ENCODE measurements around the gene SHF.
A peak's percentile ranks its signal among the peaks of the same experiment; 100 is the strongest.

Gene SHF

GRCh38 chr15:45180201-45180600 lies 7.6 kb downstream of the SHF start:
- no peak for TF ChIP-seq CTCF (IDR thresholded peaks at IDR 0.05; ENCODE audit: control insufficient read depth, insufficient read depth, low read depth, low read length, missing control alignments)
- no peak overlapping the region for H3K4me3 ChIP-seq (ENCODE audit: control insufficient read depth, low read depth, low read length)
- no peak for DNase-seq (ENCODE audit: low read depth)

GRCh38 chr15:45179221-45179985 lies 8.4 kb downstream of the SHF start:
- TF ChIP-seq CTCF (IDR thresholded peaks at IDR 0.05; ENCODE audit: control insufficient read depth, insufficient read depth, low read depth, low read length, missing control alignments) = peak; percentile 56
- no peak for DNase-seq (ENCODE audit: low read depth)
- no peak overlapping the region for H3K4me3 ChIP-seq (ENCODE audit: control insufficient read depth, low read depth, low read length)

GRCh38 chr15:45177285-45177684 lies 10.5 kb downstream of the SHF start:
- no peak for DNase-seq (ENCODE audit: low read depth)
- TF ChIP-seq CTCF (IDR thresholded peaks at IDR 0.05; ENCODE audit: control insufficient read depth, insufficient read depth, low read depth, low read length, missing control alignments) = no peak
- H3K4me3 ChIP-seq (ENCODE audit: control insufficient read depth, low read depth, low read length) = no peak overlapping the region

- no peak for DNase-seq (ENCODE audit: low read depth)
- no peak for TF ChIP-seq CTCF (IDR thresholded peaks at IDR 0.05; ENCODE audit: control insufficient read depth, insufficient read depth, low read depth, low read length, missing control alignments)
- H3K4me3 ChIP-seq (ENCODE audit: control insufficient read depth, low read depth, low read length) = no peak overlapping the region
Measured at GRCh38 chr15:45174577-45174976, 13.2 kb downstream of the SHF start.

- TF ChIP-seq CTCF (IDR thresholded peaks at IDR 0.05; ENCODE audit: control insufficient read depth, insufficient read depth, low read depth, low read length, missing control alignments) = no peak
- DNase-seq (ENCODE audit: low read depth) = no peak
- H3K4me3 ChIP-seq (ENCODE audit: control insufficient read depth, low read depth, low read length) = no peak overlapping the region
Measured at GRCh38 chr15:45174069-45174468, 13.7 kb downstream of the SHF start.

- H3K4me3 ChIP-seq (ENCODE audit: control insufficient read depth, low read depth, low read length) = no peak overlapping the region
- no peak for DNase-seq (ENCODE audit: low read depth)
- TF ChIP-seq CTCF (IDR thresholded peaks at IDR 0.05; ENCODE audit: control insufficient read depth, insufficient read depth, low read depth, low read length, missing control alignments) = no peak
Measured at GRCh38 chr15:45171912-45172311, 15.9 kb downstream of the SHF start.

Data from AG09309 (cell line).